Nephron (organoid): ENCODE results near the gene ZNF565.
"Not testable (repeated sequence)": the region's sequence is repeated elsewhere in the genome, so short reads cannot be mapped to it uniquely, and the experiment has no call there.

Source experiments
- H3K27ac Mint-ChIP-seq, 3 experiments: 2 replicates each; pipeline ENCODE4 v1.8.0; 2020; ENCODE audit warnings: mixed read lengths in 3 of 3, mild to moderate bottlenecking in 2 of 3, moderate library complexity in 1 of 3
- H3K27me3 Mint-ChIP-seq: 2 replicates; pipeline ENCODE4 v1.8.0; 2021; ENCODE audit warnings: low read depth, mild to moderate bottlenecking, moderate library complexity, mixed read lengths
- H3K36me3 Mint-ChIP-seq: 2 replicates; pipeline ENCODE4 v1.8.0; 2020; ENCODE audit warnings: low read depth, mixed read lengths
- H3K4me1 Mint-ChIP-seq: 2 replicates; pipeline ENCODE4 v1.8.0; 2020; ENCODE audit warnings: mixed read lengths
- H3K4me3 Mint-ChIP-seq, 3 experiments: 2 replicates each; pipeline ENCODE4 v1.8.0; 2020; ENCODE audit warnings: mild to moderate bottlenecking in 3 of 3, mixed read lengths in 3 of 3, moderate library complexity in 2 of 3
- H3K9me3 Mint-ChIP-seq: 2 replicates; pipeline ENCODE4 v1.8.0; 2020; ENCODE audit warnings: mixed read lengths
- TF ChIP-seq, protein P1 (sequence below), 3 experiments: fragments of 200-600 bp; sonication (generic); IDR thresholded peaks; one replicate each; pipeline ENCODE4 v1.5.0; 2021; ENCODE audit warnings: antibody characterized with exemption in 3 of 3; ENCODE audit not compliant: unreplicated experiment in 3 of 3

ZNF565 gene

DNA sequence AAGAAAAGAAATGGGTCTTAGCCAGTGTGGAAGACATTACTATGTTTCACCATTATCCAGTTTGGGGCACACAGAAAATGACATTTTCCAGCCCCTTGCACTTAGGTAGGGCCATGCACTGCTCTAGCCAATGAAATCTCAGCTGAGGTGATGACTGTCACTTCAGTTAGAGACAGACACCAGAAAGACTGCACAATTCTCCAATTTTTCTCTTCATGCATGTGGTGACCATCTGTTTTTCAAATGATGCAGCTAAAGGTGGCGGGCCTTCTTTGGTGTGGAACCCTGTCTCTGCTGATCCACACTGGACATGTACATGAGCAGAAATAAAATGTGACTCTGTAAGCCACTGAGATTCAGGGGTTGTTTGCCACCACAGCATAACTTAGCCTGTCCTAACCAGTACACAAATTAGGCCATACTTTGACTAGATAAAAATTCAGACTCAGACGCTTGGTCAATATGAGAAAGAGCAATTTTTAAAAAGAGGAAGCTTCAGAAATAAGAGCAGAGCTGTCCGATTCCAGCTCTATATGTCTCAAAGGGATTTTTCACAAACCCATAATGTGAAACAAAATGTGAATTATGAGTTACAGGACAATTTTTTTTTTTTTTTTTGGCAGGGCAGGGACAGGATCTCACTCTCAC is 6.7 kb downstream of the ZNF565 start:
- Mint-ChIP-seq H3K4me3 (no peak overlapping the region), H3K9me3 (no peaks in the 10 kb centered on the region), H3K27me3 (no peaks in the 10 kb centered on the region), H3K4me1 (no peaks in the 10 kb centered on the region), H3K36me3 (peaks cover 10% of the 10 kb centered on the region), H3K27ac (no peak overlapping the region)
- TF ChIP-seq, protein P1, sequence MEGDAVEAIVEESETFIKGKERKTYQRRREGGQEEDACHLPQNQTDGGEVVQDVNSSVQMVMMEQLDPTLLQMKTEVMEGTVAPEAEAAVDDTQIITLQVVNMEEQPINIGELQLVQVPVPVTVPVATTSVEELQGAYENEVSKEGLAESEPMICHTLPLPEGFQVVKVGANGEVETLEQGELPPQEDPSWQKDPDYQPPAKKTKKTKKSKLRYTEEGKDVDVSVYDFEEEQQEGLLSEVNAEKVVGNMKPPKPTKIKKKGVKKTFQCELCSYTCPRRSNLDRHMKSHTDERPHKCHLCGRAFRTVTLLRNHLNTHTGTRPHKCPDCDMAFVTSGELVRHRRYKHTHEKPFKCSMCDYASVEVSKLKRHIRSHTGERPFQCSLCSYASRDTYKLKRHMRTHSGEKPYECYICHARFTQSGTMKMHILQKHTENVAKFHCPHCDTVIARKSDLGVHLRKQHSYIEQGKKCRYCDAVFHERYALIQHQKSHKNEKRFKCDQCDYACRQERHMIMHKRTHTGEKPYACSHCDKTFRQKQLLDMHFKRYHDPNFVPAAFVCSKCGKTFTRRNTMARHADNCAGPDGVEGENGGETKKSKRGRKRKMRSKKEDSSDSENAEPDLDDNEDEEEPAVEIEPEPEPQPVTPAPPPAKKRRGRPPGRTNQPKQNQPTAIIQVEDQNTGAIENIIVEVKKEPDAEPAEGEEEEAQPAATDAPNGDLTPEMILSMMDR (IDR thresholded peaks at IDR 0.05; ENCODE audit: unreplicated experiment in 3 of 3): no peak

DNA sequence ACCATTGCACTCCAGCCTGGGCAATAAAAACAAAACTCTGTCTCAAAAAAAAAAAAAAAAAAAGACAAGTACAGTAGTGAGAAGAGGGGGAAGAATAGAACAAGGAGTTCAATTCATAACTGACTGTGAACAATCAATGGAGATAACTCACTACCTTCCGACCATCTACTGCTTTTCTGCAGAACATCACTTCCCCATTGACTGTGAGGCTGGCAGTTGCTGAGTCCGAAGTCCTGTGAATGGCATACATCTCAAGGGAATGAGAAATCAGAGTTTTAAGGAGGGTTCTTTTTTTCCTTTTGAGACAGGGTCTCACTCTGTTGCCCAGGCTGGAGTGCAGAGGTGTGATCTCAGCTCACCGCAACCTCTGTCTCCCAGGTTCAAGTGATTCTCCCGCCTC is 11.2 kb downstream of the ZNF565 start:
- no peaks in the 10 kb centered on the region for H3K9me3 Mint-ChIP-seq
- H3K36me3 Mint-ChIP-seq: peaks cover 11% of the 10 kb centered on the region
- TF ChIP-seq, protein P1 (IDR thresholded peaks at IDR 0.05; ENCODE audit: unreplicated experiment in 3 of 3): no peak
- no peak overlapping the region for H3K27ac Mint-ChIP-seq
- no peak overlapping the region for H3K4me3 Mint-ChIP-seq
- H3K27me3 Mint-ChIP-seq: no peaks in the 10 kb centered on the region
- H3K4me1 Mint-ChIP-seq: no peaks in the 10 kb centered on the region

GRCh38 chr19:36201684-36202083 is 12.8 kb downstream of the ZNF565 start:
- Mint-ChIP-seq H3K36me3 (peaks cover 18% of the 10 kb centered on the region), H3K27me3 (no peaks in the 10 kb centered on the region), H3K4me1 (no peaks in the 10 kb centered on the region), H3K9me3 (no peaks in the 10 kb centered on the region), H3K4me3 (no peak overlapping the region), H3K27ac (no peak overlapping the region)
- TF ChIP-seq, protein P1 (IDR thresholded peaks at IDR 0.05; ENCODE audit: unreplicated experiment in 3 of 3): no peak

GRCh38 chr19:36198119-36198518 is 16.3 kb downstream of the ZNF565 start:
- Mint-ChIP-seq H3K27ac (no peak overlapping the region), H3K36me3 (peaks cover 29% of the 10 kb centered on the region), H3K9me3 (no peaks in the 10 kb centered on the region), H3K27me3 (no peaks in the 10 kb centered on the region), H3K4me1 (no peaks in the 10 kb centered on the region), H3K4me3 (no peak overlapping the region)
- TF ChIP-seq, protein P1 (IDR thresholded peaks at IDR 0.05; ENCODE audit: unreplicated experiment in 3 of 3): no peak

DNA sequence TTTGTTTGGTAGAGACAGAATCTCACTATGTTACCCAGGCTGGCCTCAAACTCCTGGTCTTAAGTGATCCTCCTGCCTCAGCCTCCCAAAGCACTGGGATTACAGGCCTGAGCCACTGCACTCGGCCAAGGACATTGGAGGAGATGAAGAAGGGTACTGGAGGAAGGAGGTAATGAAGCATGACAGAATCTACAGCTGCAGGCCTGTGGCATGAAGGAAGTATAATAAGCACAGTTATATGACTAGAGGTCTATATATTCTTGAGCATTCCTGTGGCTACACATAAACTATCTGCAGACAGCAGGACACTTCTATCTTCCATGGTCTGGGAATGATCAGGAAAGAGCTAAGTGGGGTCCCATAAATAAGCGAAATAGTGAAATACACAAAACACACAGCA is 18.2 kb downstream of the ZNF565 start:
- no peaks in the 10 kb centered on the region for H3K27me3 Mint-ChIP-seq
- H3K27ac Mint-ChIP-seq: no peak overlapping the region
- no peaks in the 10 kb centered on the region for H3K9me3 Mint-ChIP-seq
- H3K36me3 Mint-ChIP-seq: peaks cover 36% of the 10 kb centered on the region
- H3K4me3 Mint-ChIP-seq: no peak overlapping the region
- no peaks in the 10 kb centered on the region for H3K4me1 Mint-ChIP-seq
- TF ChIP-seq, protein P1 (IDR thresholded peaks at IDR 0.05; ENCODE audit: unreplicated experiment in 3 of 3): no peak

- not testable (repeated sequence) for H3K9me3 Mint-ChIP-seq, H3K4me3 Mint-ChIP-seq, H3K4me1 Mint-ChIP-seq, H3K27ac Mint-ChIP-seq, H3K27me3 Mint-ChIP-seq
- H3K36me3 Mint-ChIP-seq: peaks cover 34% of the 10 kb centered on the region
Observed at GRCh38 chr19:36186722-36187121, 27.7 kb downstream of the ZNF565 start.
